Vagina (tissue), 2 donors: Measurements from ENCODE around the gene LRPPRC. TPM values are rescaled to one million over a fixed set of nuclear protein-coding genes. Genes with fewer than 3 reads are reported as not detected.

Experiments used
- DNase-seq, 2 donors: peaks; one replicate each; pipeline ENCODE4 v3.0.0-alpha.2; 2017; ENCODE audit errors: extremely low spot score in 2 of 2
- H3K27ac ChIP-seq: fragments of 200-600 bp; sonication (generic); one replicate; pipeline ENCODE4 v1.5.1; 2019
- H3K27me3 ChIP-seq: fragments of 200-600 bp; sonication (generic); one replicate; pipeline ENCODE4 v1.5.1; 2019
- H3K36me3 ChIP-seq, 2 donors: fragments of 200-600 bp; sonication (generic); one replicate each; pipeline ENCODE4 v1.5.1; 2017 to 2019
- H3K4me1 ChIP-seq: fragments of 200-600 bp; sonication (generic); one replicate; pipeline ENCODE4 v1.5.1; 2019
- H3K4me3 ChIP-seq, 2 donors: fragments of 200-600 bp; sonication (generic); 1 replicate in 1 of 2; 2 replicates in 1 of 2; pipeline ENCODE4 v1.5.1; 2016 to 2019
- H3K9me3 ChIP-seq: fragments of 200-600 bp; sonication (generic); one replicate; pipeline ENCODE4 v1.5.1; 2019
- POLR2A ChIP-seq, 2 donors: fragments of 450-650 bp; IDR thresholded peaks; one replicate each; pipeline ENCODE4 v1.6.1; 2017; ENCODE audit warnings: antibody characterized with exemption in 2 of 2, mild to moderate bottlenecking in 2 of 2, moderate library complexity in 2 of 2
- POLR2AphosphoS5 ChIP-seq, 2 donors: sonication (generic); formaldehyde crosslinking; IDR thresholded peaks; one replicate each; pipeline ENCODE4 v1.9.0; 2017; ENCODE audit warnings: antibody characterized with exemption in 2 of 2, mild to moderate bottlenecking in 2 of 2, low read depth in 1 of 2; ENCODE audit not compliant: insufficient read depth in 1 of 2
- intact Hi-C: fragments of 100-400 bp; cut with DNase I; formaldehyde crosslinking; loops from one replicate; pipeline ENCODE4 v1.15.1; 2023
- total RNA-seq: library from RNA; depleted of rRNA; stranded (reverse); fragments of >200 nt; gene quantifications from one replicate; pipeline ENCODE4 v1.2.3, GENCODE V29; 2016
- TF ChIP-seq, protein P1 (sequence below), 3 experiments: fragments of 450-650 bp in 2 of 3; fragments of 200-600 bp in 1 of 3; sonication (generic) in 1 of 3; IDR thresholded peaks; one replicate each; pipeline ENCODE4 v1.5.1; 2017 to 2019; ENCODE audit warnings: antibody characterized with exemption in 3 of 3, mild to moderate bottlenecking in 2 of 3, moderate library complexity in 2 of 3

The LRPPRC gene
- total RNA-seq, 1 donor from 2014 or later = 35.4 TPM

DNA sequence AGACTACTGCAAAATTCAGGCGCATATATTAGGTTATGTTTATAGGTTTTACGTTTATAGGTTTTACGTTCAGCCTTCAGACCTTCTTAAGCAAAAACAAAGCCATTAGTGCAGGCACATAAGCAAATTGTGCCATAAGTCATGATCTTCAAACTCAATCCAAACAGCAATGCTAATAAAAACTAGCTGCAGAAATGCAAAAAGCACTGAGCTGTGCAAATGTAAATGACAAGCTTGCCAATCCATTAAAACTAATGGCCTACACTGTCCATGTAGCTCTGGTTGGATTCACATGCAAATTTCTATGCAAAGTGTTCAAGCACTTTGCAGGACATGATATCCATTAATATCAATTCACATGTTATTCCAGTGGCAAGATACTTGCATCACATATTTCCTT lies 50.9 kb downstream of the LRPPRC start:
- H3K36me3 ChIP-seq = peaks cover 0 to 35% of the 10 kb centered on the region in 2 donors
- TF ChIP-seq POLR2AphosphoS5 (IDR thresholded peaks at IDR 0.05; ENCODE audit: insufficient read depth in 1 of 2, low read depth in 1 of 2) = no peak
- TF ChIP-seq POLR2A (IDR thresholded peaks at IDR 0.05) = no peak
- TF ChIP-seq, protein P1, sequence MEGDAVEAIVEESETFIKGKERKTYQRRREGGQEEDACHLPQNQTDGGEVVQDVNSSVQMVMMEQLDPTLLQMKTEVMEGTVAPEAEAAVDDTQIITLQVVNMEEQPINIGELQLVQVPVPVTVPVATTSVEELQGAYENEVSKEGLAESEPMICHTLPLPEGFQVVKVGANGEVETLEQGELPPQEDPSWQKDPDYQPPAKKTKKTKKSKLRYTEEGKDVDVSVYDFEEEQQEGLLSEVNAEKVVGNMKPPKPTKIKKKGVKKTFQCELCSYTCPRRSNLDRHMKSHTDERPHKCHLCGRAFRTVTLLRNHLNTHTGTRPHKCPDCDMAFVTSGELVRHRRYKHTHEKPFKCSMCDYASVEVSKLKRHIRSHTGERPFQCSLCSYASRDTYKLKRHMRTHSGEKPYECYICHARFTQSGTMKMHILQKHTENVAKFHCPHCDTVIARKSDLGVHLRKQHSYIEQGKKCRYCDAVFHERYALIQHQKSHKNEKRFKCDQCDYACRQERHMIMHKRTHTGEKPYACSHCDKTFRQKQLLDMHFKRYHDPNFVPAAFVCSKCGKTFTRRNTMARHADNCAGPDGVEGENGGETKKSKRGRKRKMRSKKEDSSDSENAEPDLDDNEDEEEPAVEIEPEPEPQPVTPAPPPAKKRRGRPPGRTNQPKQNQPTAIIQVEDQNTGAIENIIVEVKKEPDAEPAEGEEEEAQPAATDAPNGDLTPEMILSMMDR (IDR thresholded peaks at IDR 0.05) = no peak
- H3K27me3 ChIP-seq = no peaks in the 10 kb centered on the region
- no peak overlapping the region for H3K27ac ChIP-seq
- H3K4me3 ChIP-seq = no peak overlapping the region
- H3K4me1 ChIP-seq = no peaks in the 10 kb centered on the region
- intact Hi-C loops = no loop called here
- DNase-seq = no peak
- H3K9me3 ChIP-seq = no peaks in the 10 kb centered on the region

DNA sequence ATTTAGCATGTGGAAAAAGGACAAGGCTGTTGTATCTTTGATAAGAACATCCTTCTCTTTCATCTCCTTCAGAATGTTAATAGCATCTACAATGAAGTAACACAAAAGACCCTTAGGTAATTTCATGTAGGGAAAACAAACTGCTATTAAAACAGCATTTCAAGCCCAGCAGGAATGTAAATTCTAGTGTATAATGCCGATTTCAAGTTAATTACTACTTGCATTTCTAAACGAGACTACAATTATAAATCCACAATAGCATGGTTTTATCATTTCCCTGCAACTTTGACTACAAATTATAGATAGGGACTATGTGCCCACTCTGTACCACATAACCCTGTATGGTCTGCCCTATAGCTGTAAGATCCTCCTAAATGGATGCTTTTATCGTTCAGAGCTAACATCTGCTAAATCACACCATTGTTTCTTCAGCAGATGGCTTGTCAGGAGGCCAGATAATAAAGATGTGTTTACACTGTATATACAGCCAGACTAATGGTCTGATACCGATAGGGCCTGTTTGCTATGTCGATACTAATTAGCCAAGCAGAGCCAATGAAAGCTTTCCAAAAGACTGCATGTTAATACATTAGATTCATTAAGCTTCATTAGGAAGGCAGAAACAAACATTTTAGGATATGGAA lies 51.9 kb downstream of the LRPPRC start:
- TF ChIP-seq POLR2A (IDR thresholded peaks at IDR 0.05) = no peak
- TF ChIP-seq POLR2AphosphoS5 (IDR thresholded peaks at IDR 0.05; ENCODE audit: insufficient read depth in 1 of 2, low read depth in 1 of 2) = no peak
- H3K27ac ChIP-seq = no peak overlapping the region
- no peak overlapping the region for H3K4me3 ChIP-seq
- no peaks in the 10 kb centered on the region for H3K27me3 ChIP-seq
- DNase-seq = no peak
- H3K9me3 ChIP-seq = no peaks in the 10 kb centered on the region
- H3K36me3 ChIP-seq = peaks cover 0 to 35% of the 10 kb centered on the region in 2 donors
- intact Hi-C loops = no loop called here
- no peaks in the 10 kb centered on the region for H3K4me1 ChIP-seq

DNA sequence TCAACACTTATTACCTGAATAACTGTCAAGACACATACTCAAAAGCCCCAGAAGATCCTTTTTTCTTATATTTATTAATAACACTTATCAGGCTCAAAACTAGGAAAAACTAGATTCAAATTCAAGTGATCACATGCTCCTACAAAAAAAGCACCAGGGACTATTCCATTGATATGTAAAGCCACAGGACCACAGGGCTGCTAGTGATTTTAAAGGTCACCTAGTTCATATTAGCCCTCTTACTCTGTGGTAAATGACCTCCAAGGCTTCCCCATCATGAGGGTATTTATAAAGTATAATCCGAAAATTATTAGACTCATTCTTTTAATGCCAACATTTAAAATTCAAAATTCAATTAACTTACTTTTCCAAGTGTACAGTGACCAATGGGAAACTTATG lies 52.5 kb downstream of the LRPPRC start:
- Histone ChIP-seq H3K9me3 (no peaks in the 10 kb centered on the region), H3K36me3 (peaks cover 0 to 33% of the 10 kb centered on the region in 2 donors), H3K4me1 (no peaks in the 10 kb centered on the region), H3K4me3 (no peak overlapping the region), H3K27ac (no peak overlapping the region), H3K27me3 (no peaks in the 10 kb centered on the region)
- TF ChIP-seq POLR2AphosphoS5 (IDR thresholded peaks at IDR 0.05; ENCODE audit: insufficient read depth in 1 of 2, low read depth in 1 of 2) (no peak), POLR2A (IDR thresholded peaks at IDR 0.05) (no peak)
- TF ChIP-seq, protein P1 (IDR thresholded peaks at IDR 0.05) = no peak
- intact Hi-C loops = no loop called here
- no peak for DNase-seq

DNA sequence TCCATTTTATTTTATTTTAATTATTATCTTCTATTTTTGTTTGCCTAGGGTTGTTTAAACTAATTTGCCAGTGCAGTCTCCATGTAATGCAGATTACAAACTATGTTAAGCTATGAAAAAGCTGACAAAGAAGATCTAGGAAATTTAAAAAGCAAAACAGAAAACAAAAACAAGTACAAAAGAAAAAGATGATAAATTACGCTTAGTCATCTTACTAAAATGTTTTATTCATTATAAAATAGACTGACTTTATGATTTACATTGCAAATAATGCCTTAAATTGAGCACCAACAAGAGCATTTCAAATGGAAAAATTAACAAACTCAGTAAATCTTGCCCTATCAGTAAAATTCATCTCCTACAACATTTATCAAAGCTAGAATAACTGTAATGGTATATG lies 52.9 kb downstream of the LRPPRC start:
- no peak for DNase-seq
- no peaks in the 10 kb centered on the region for H3K27me3 ChIP-seq
- TF ChIP-seq POLR2A (IDR thresholded peaks at IDR 0.05) (no peak), POLR2AphosphoS5 (IDR thresholded peaks at IDR 0.05; ENCODE audit: insufficient read depth in 1 of 2, low read depth in 1 of 2) (no peak)
- TF ChIP-seq, protein P1 (IDR thresholded peaks at IDR 0.05) = no peak
- no peak overlapping the region for H3K4me3 ChIP-seq
- no peaks in the 10 kb centered on the region for H3K9me3 ChIP-seq
- H3K4me1 ChIP-seq = no peaks in the 10 kb centered on the region
- no peak overlapping the region for H3K27ac ChIP-seq
- H3K36me3 ChIP-seq = peaks cover 0 to 30% of the 10 kb centered on the region in 2 donors
- intact Hi-C loops = no loop called here

DNA sequence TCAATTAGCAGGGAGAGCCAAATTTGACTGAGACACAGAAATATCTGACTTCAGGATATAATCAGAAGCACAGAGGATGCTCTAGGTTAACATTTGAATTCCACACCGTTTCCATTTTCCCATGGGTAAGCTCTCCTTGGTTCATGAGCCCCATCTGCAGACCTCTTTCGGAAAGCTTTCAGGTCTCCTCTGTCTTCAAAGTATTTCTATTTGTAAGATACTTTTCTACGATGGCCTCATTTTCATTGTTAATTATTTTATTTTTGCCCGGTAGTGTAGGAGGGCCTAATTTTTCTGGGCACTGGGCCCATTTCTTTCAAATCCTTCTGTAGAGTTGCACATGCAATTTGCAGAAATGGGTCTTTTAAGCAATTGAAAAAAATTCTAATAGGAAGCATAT lies 53.8 kb downstream of the LRPPRC start:
- intact Hi-C loops = no loop called here

More for the DNA sequence above, 53.8 kb downstream of the LRPPRC start:
- no peaks in the 10 kb centered on the region for H3K9me3 ChIP-seq
- no peak overlapping the region for H3K27ac ChIP-seq
- H3K27me3 ChIP-seq = no peaks in the 10 kb centered on the region
- no peaks in the 10 kb centered on the region for H3K4me1 ChIP-seq
- no peak for DNase-seq
- TF ChIP-seq POLR2AphosphoS5 (IDR thresholded peaks at IDR 0.05; ENCODE audit: insufficient read depth in 1 of 2, low read depth in 1 of 2) (no peak), POLR2A (IDR thresholded peaks at IDR 0.05) (no peak)
- TF ChIP-seq, protein P1 (IDR thresholded peaks at IDR 0.05) = no peak
- H3K4me3 ChIP-seq = no peak overlapping the region
- H3K36me3 ChIP-seq = peaks cover 0 to 24% of the 10 kb centered on the region in 2 donors
